HEK293 (cell line): Measurements from ENCODE around the gene EPO.

Experiments
- CTCF ChIA-PET: fragments of 350-600 bp; formaldehyde crosslinking; extraction: SDS; loops from one replicate; lab custom pipeline; 2021; ENCODE audit warnings: antibody characterized with exemption; lab: Yijun Ruan, JAX
- POLR2A ChIA-PET: fragments of 300-600 bp; formaldehyde crosslinking; extraction: SDS; loops from one replicate; lab custom pipeline; 2020; ENCODE audit warnings: antibody characterized with exemption, inconsistent platforms; lab: Yijun Ruan, JAX
- H3K27ac ChIP-seq: fragments of 200-500 bp; sonication (Bioruptor generic); 2 replicates; pipeline ENCODE4 v1.5.1; 2014; ENCODE audit warnings: low read depth, low read length, control low read depth, inconsistent platforms; ENCODE audit errors: extremely low read depth
- H3K36me3 ChIP-seq, 2 experiments: fragments of 200-500 bp in 1 of 2; sonication (Bioruptor generic) in 1 of 2; 1 replicate in 1 of 2; 2 replicates in 1 of 2; pipeline ENCODE4 v1.5.1; 2014 to 2017; ENCODE audit warnings: inconsistent platforms in 2 of 2, low read length in 2 of 2; ENCODE audit not compliant: control insufficient read depth in 2 of 2, insufficient read depth in 1 of 2
- H3K4me1 ChIP-seq: fragments of 200-500 bp; sonication (Bioruptor generic); 2 replicates; pipeline ENCODE4 v1.5.1; 2014; ENCODE audit warnings: mild to moderate bottlenecking, low read length, inconsistent platforms; ENCODE audit not compliant: control insufficient read depth, insufficient read depth
- H3K4me3 ChIP-seq: 2 replicates; pipeline ENCODE4 v1.5.1; 2011; ENCODE audit warnings: low read depth, mild to moderate bottlenecking, control low read depth, low read length, moderate library complexity
- H3K9me3 ChIP-seq: fragments of 200-500 bp; sonication (Bioruptor generic); 2 replicates; pipeline ENCODE4 v1.5.1; 2014; ENCODE audit warnings: low read depth, low read length, inconsistent platforms; ENCODE audit not compliant: control insufficient read depth, insufficient read depth
- ATF2 ChIP-seq: fragments of 450-650 bp; formaldehyde crosslinking; IDR thresholded peaks from 2 replicates; pipeline ENCODE4 v1.5.1; 2016; ENCODE audit warnings: missing biosample characterization, missing genetic modification characterization, low read depth
- ELK4 ChIP-seq: IDR thresholded peaks from 2 replicates; pipeline ENCODE4 v1.6.1; 2011; ENCODE audit warnings: mild to moderate bottlenecking, low read depth, low read length, borderline replicate concordance
- GLI2 ChIP-seq: fragments of 450-650 bp; formaldehyde crosslinking; IDR thresholded peaks from 2 replicates; pipeline ENCODE4; 2017; ENCODE audit warnings: missing biosample characterization, missing genetic modification characterization, low read depth, borderline replicate concordance
- HOXD13 ChIP-seq: sonication (generic); formaldehyde crosslinking; IDR thresholded peaks from 2 replicates; pipeline ENCODE4 v1.8.0; 2022; ENCODE audit warnings: missing genetic modification reagents, borderline replicate concordance
- KLF8 ChIP-seq: fragments of 450-650 bp; formaldehyde crosslinking; IDR thresholded peaks from 2 replicates; pipeline ENCODE4 v1.5.1; 2016; ENCODE audit warnings: missing biosample characterization, missing genetic modification characterization
- KLF9 ChIP-seq: fragments of 450-650 bp; formaldehyde crosslinking; IDR thresholded peaks from 2 replicates; pipeline ENCODE4 v1.5.1; 2016; ENCODE audit warnings: missing biosample characterization, missing genetic modification characterization, low read depth
- MZF1 ChIP-seq: fragments of 450-650 bp; formaldehyde crosslinking; IDR thresholded peaks from 2 replicates; pipeline ENCODE4 v1.5.1; 2017; ENCODE audit warnings: missing biosample characterization, missing genetic modification characterization, borderline replicate concordance
- PRDM10 ChIP-seq: fragments of 450-650 bp; formaldehyde crosslinking; IDR thresholded peaks from 2 replicates; pipeline ENCODE4 v1.5.1; 2016; ENCODE audit warnings: missing biosample characterization, missing genetic modification characterization
- ZBTB1 ChIP-seq: fragments of 450-650 bp; formaldehyde crosslinking; IDR thresholded peaks from 2 replicates; pipeline ENCODE4 v1.5.1; 2016; ENCODE audit warnings: missing biosample characterization, missing genetic modification characterization
- ZNF148 ChIP-seq: fragments of 450-650 bp; formaldehyde crosslinking; IDR thresholded peaks from 2 replicates; pipeline ENCODE4 v1.5.0; 2017; ENCODE audit warnings: missing biosample characterization, missing genetic modification characterization, borderline replicate concordance
- ZNF514 ChIP-seq: fragments of 450-650 bp; formaldehyde crosslinking; IDR thresholded peaks from 2 replicates; pipeline ENCODE4 v1.5.1; 2016; ENCODE audit warnings: missing biosample characterization, missing genetic modification characterization
- ZNF521 ChIP-seq: fragments of 450-650 bp; formaldehyde crosslinking; IDR thresholded peaks from 2 replicates; pipeline ENCODE4 v1.5.1; 2017; ENCODE audit warnings: missing biosample characterization, mild to moderate bottlenecking, missing genetic modification characterization
- ZNF549 ChIP-seq: fragments of 450-650 bp; IDR thresholded peaks from 2 replicates; pipeline ENCODE4 v1.5.1; 2018; ENCODE audit warnings: missing biosample characterization, missing genetic modification characterization, mild to moderate bottlenecking, inconsistent platforms, moderate library complexity
- ZNF600 ChIP-seq: fragments of 450-650 bp; formaldehyde crosslinking; IDR thresholded peaks from 2 replicates; pipeline ENCODE4 v1.5.1; 2016; ENCODE audit warnings: missing biosample characterization, missing genetic modification characterization
- ZNF768 ChIP-seq: fragments of 450-650 bp; formaldehyde crosslinking; IDR thresholded peaks from 2 replicates; pipeline ENCODE4 v1.5.1; 2018; ENCODE audit warnings: missing biosample characterization, mild to moderate bottlenecking, missing genetic modification characterization
- ZNF791 ChIP-seq: fragments of 450-650 bp; formaldehyde crosslinking; IDR thresholded peaks from 2 replicates; pipeline ENCODE4 v1.5.1; 2016; ENCODE audit warnings: missing biosample characterization, missing genetic modification characterization
- ZSCAN30 ChIP-seq: fragments of 450-650 bp; IDR thresholded peaks from 2 replicates; pipeline ENCODE4 v1.5.1; 2018; ENCODE audit warnings: missing biosample characterization, mild to moderate bottlenecking, missing genetic modification characterization, moderate library complexity

EPO gene

DNA sequence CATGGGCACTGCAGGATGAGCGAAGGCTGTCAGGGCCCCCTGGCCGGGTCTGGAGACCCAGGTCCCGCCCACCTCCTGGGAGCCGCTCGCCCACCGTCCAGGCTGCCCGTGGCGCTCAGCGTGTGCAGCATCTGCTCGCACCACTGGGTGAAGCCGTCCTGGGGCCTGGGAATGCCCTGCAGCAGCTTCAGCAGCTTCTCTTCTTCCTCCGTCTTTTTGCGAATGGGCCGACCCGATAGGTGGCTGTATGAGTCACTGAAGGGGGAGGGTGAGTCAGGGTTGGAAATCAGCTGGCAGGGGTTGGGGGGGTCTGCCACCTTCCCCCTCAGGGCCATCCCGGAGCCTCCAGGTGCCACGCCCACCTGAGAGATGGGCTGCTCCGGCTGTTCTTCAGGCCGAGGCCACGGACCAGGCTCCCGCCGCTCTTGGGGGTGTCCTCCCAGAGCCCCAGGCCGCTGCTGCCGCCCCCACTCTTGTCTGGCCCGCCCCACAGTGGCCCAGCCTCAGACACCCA, 38.0 kb upstream of the EPO start (continued):
- TF ChIP-seq ZNF768 (tag by site-specific recombination) (no peak), KLF9 (peak; percentile 76)

DNA sequence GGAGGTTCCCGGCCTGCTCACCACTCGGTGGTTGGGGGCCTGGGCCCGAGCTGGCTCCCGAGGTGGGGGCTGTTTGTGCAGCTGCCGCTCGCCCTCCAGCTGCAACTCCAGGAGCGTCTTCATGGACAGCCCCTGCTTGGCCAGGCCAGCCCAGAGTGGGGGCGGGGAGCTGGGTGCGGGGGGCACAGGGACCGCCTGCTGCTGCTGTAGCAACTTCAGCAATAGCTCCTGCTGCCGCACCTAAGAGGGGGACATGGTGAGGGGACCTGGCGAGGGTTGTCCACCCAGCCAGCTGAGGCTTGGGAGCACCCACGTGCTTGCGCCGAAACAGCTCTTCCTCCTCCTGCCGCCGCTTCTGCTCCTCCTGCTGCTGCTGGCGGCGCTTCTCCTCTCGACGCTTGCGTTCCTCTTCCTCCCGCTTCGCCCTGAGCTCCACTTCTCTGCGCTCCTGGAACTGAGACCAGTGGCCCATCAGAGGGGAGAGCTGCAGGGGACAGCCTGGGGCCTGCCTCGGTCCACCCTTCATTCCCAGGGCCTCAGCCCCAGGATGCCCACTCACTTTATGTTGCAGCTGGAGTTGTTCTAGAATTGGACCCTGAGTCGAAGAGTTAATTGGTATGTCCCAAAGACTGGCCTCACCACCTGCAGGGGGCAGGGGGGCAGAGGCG, 37.1 kb upstream of the EPO start:
- H3K27ac ChIP-seq = no peak overlapping the region
- TF ChIP-seq PRDM10 (tag by site-specific recombination) = peak; percentile 76; the same call in 1 of the 2 replicates
- TF ChIP-seq ZNF600 (tag by site-specific recombination) = peak; percentile 83
- no peak for TF ChIP-seq ELK4
- no peak for TF ChIP-seq MZF1 (tag by site-specific recombination)
- no peak for TF ChIP-seq ZNF514
- no peak for TF ChIP-seq KLF8
- no peak for TF ChIP-seq ZSCAN30 (tag by site-specific recombination)
- no peak for TF ChIP-seq HOXD13 (CRISPR knock-in tag)
- TF ChIP-seq ZNF549 (tag by site-specific recombination) = no peak
- TF ChIP-seq ZNF148 (tag by site-specific recombination) = no peak
- no peak for TF ChIP-seq ATF2
- TF ChIP-seq GLI2 (tag by site-specific recombination) = no peak
- no peak for TF ChIP-seq ZBTB1 (tag by site-specific recombination)
- no peak for TF ChIP-seq ZNF521 (tag by site-specific recombination)
- TF ChIP-seq ZNF791 (tag by site-specific recombination) = no peak
- H3K4me3 ChIP-seq = no peak overlapping the region
- peaks cover 0 to 90% of the 10 kb centered on the region in 2 experiments; a peak in 2 of 3 replicates for H3K36me3 ChIP-seq
- no peaks in the 10 kb centered on the region for H3K9me3 ChIP-seq
- peaks cover 6% of the 10 kb centered on the region; the same call in 1 of the 2 replicates for H3K4me1 ChIP-seq
- ChIA-PET POLR2A (interaction anchor here (1.4 kb wide), 1 partner anchor 9 kb away, joined by 5 read pairs; no protein-coding TSS in a partner anchor), CTCF (interaction anchor here (0.6 to 1.4 kb wide), 2 partner anchors 8 to 96 kb away, joined by 3 to 11 read pairs; no protein-coding TSS in a partner anchor)
